IMR-90 (cell line): Measurements from ENCODE around the gene LY6G6D. TPM values are rescaled to one million over a fixed set of nuclear protein-coding genes. Genes with fewer than 3 reads are reported as not detected.

Experiments
- ATAC-seq: fragments of 200-7000 bp; cut with Tn5 transposase; 2 replicates; pipeline ENCODE4 v1.9.1; 2020; ENCODE audit warnings: low read depth, mild to moderate bottlenecking, moderate library complexity
- BruUV-seq: library from RNA; stranded (reverse); fragments of 400-500 nt; replicated peaks from 2 replicates; lab custom pipeline; 2021; lab: Mats Ljungman, UMichigan
- CTCF ChIA-PET: fragments of 300-600 bp; formaldehyde crosslinking; extraction: SDS; loops from one replicate; lab custom pipeline; 2021; ENCODE audit warnings: antibody characterized with exemption; lab: Yijun Ruan, JAX
- POLR2A ChIA-PET: fragments of 300-600 bp; sonication (Branson Sonifier 250); formaldehyde crosslinking; loops from one replicate; lab custom pipeline; 2022; ENCODE audit warnings: antibody characterized with exemption; ENCODE audit not compliant: unreplicated experiment; lab: Charles Lee
- DNase-seq: peaks from one replicate; pipeline ENCODE4 v3.0.0; 2013
- H2AFZ ChIP-seq: replicated peaks from 2 replicates; pipeline ENCODE3; 2013; ENCODE audit warnings: low read length, mild to moderate bottlenecking; ENCODE audit not compliant: poor library complexity
- H2AK5ac ChIP-seq: 2 replicates; pipeline ENCODE4 v1.6.1; 2013; ENCODE audit warnings: low read depth, low read length, inconsistent platforms
- H2AK9ac ChIP-seq: replicated peaks from 2 replicates; pipeline ENCODE3; 2013; ENCODE audit warnings: mild to moderate bottlenecking, low read depth, low read length, moderate library complexity; ENCODE audit not compliant: poor library complexity
- H2BK120ac ChIP-seq: 2 replicates; pipeline ENCODE4 v1.6.1; 2013; ENCODE audit warnings: low read depth, low read length, inconsistent platforms
- H2BK15ac ChIP-seq: 3 replicates; pipeline ENCODE4 v1.6.1; 2013; ENCODE audit warnings: low read depth, low read length, inconsistent platforms
- H2BK20ac ChIP-seq: 2 replicates; pipeline ENCODE4 v1.6.1; 2013; ENCODE audit warnings: low read depth, mild to moderate bottlenecking, inconsistent platforms, low read length, moderate library complexity
- H2BK5ac ChIP-seq: 2 replicates; pipeline ENCODE4 v1.6.1; 2013; ENCODE audit warnings: mild to moderate bottlenecking, low read depth, low read length, inconsistent platforms; ENCODE audit not compliant: poor library complexity, severe bottlenecking
- H3K14ac ChIP-seq: replicated peaks from 2 replicates; pipeline ENCODE4 v1.6.1; 2013; ENCODE audit warnings: low read depth, low read length, inconsistent platforms
- H3K18ac ChIP-seq: 2 replicates; pipeline ENCODE4 v1.6.1; 2013; ENCODE audit warnings: low read depth, low read length, control low read depth
- H3K23ac ChIP-seq: 2 replicates; pipeline ENCODE4 v1.6.1; 2013; ENCODE audit warnings: low read depth, low read length, inconsistent platforms
- H3K27ac ChIP-seq: 2 replicates; pipeline ENCODE4 v1.5.1; 2013; ENCODE audit warnings: mild to moderate bottlenecking, control low read depth, low read length; ENCODE audit not compliant: insufficient read depth
- H3K27me3 ChIP-seq: 2 replicates; pipeline ENCODE4 v1.6.1; 2013; ENCODE audit warnings: low read length; ENCODE audit not compliant: control insufficient read depth, insufficient read depth
- H3K36me3 ChIP-seq: 2 replicates; pipeline ENCODE4 v1.6.1; 2013; ENCODE audit warnings: low read length, mixed read lengths; ENCODE audit not compliant: control insufficient read depth, insufficient read depth
- H3K4ac ChIP-seq: 2 replicates; pipeline ENCODE4 v1.6.1; 2013; ENCODE audit warnings: low read depth, low read length, inconsistent platforms
- H3K4me1 ChIP-seq: 2 replicates; pipeline ENCODE4 v1.6.1; 2013; ENCODE audit warnings: low read length, mixed read lengths; ENCODE audit not compliant: control insufficient read depth, insufficient read depth
- H3K4me2 ChIP-seq: 2 replicates; pipeline ENCODE4 v1.6.1; 2013; ENCODE audit warnings: low read depth, mild to moderate bottlenecking, control low read depth, low read length, moderate library complexity
- H3K4me3 ChIP-seq: 2 replicates; pipeline ENCODE4 v1.5.1; 2013; ENCODE audit warnings: low read depth, mild to moderate bottlenecking, control low read depth, low read length, moderate library complexity; ENCODE audit not compliant: insufficient read depth
- H3K56ac ChIP-seq: 2 replicates; pipeline ENCODE4 v1.6.1; 2013; ENCODE audit warnings: low read length, inconsistent platforms; ENCODE audit not compliant: insufficient read depth; ENCODE audit errors: extremely low read depth
- H3K79me1 ChIP-seq, 2 experiments: 2 replicates each; pipeline ENCODE4 v1.6.1; 2013; ENCODE audit warnings: low read length in 2 of 2, inconsistent platforms in 1 of 2, low read depth in 1 of 2
- H3K9ac ChIP-seq: 2 replicates; pipeline ENCODE4 v1.6.1; 2013; ENCODE audit warnings: low read depth, low read length, control low read depth
- H3K9me1 ChIP-seq: 2 replicates; pipeline ENCODE4 v1.6.1; 2013; ENCODE audit warnings: low read length, inconsistent platforms; ENCODE audit not compliant: insufficient read depth
- H3K9me3 ChIP-seq: 2 replicates; pipeline ENCODE4 v1.6.1; 2013; ENCODE audit warnings: low read length; ENCODE audit not compliant: control insufficient read depth, insufficient read depth
- H4K20me1 ChIP-seq: 2 replicates; pipeline ENCODE4 v1.6.1; 2013; ENCODE audit warnings: low read length, inconsistent platforms; ENCODE audit not compliant: insufficient read depth
- H4K5ac ChIP-seq: 2 replicates; pipeline ENCODE4 v1.6.1; 2013; ENCODE audit warnings: mild to moderate bottlenecking, low read depth, low read length, control low read depth
- H4K8ac ChIP-seq, 2 experiments: 2 replicates each; pipeline ENCODE4 v1.6.1; 2013; ENCODE audit warnings: low read depth in 2 of 2, low read length in 2 of 2, control low read depth in 1 of 2, inconsistent platforms in 1 of 2
- H4K91ac ChIP-seq: 2 replicates; pipeline ENCODE4 v1.6.1; 2013; ENCODE audit warnings: low read depth, low read length, inconsistent platforms; ENCODE audit not compliant: insufficient read depth
- BHLHE40 ChIP-seq: fragments of 150-350 bp; IDR thresholded peaks from 2 replicates; pipeline ENCODE4 v1.6.1; 2016; ENCODE audit warnings: mild to moderate bottlenecking, low read depth, low read length
- CEBPB ChIP-seq: IDR thresholded peaks from 2 replicates; pipeline ENCODE4 v1.6.1; 2012; ENCODE audit warnings: low read depth, low read length, improper control_type of control experiment
- CHD1 ChIP-seq: IDR thresholded peaks from 2 replicates; pipeline ENCODE4 v1.6.1; 2012; ENCODE audit warnings: low read depth, low read length, improper control_type of control experiment
- CTCF ChIP-seq: conservative IDR thresholded peaks from 2 replicates; pipeline ENCODE4 v1.5.1; 2012; ENCODE audit warnings: mild to moderate bottlenecking, low read depth, low read length, improper control_type of control experiment
- FOS ChIP-seq: fragments of 150-350 bp; IDR thresholded peaks from 2 replicates; pipeline ENCODE4 v1.6.1; 2016; ENCODE audit warnings: low read depth, low read length
- MAFK ChIP-seq: IDR thresholded peaks from 2 replicates; pipeline ENCODE4 v1.6.1; 2012; ENCODE audit warnings: low read depth, low read length, improper control_type of control experiment
- MAZ ChIP-seq: IDR thresholded peaks from 2 replicates; pipeline ENCODE4 v1.6.1; 2012; ENCODE audit warnings: low read depth, mild to moderate bottlenecking, low read length, improper control_type of control experiment, moderate library complexity, borderline replicate concordance
- MXI1 ChIP-seq: IDR thresholded peaks from 2 replicates; pipeline ENCODE4 v1.6.1; 2012; ENCODE audit warnings: low read depth, mild to moderate bottlenecking, low read length, moderate library complexity, borderline replicate concordance
- NFE2L2 ChIP-seq: fragments of 150-350 bp; IDR thresholded peaks from 2 replicates; pipeline ENCODE4 v1.6.1; 2016; ENCODE audit warnings: low read depth, mild to moderate bottlenecking, low read length
- POLR2A ChIP-seq: IDR thresholded peaks from 2 replicates; pipeline ENCODE4 v1.6.1; 2012; ENCODE audit warnings: mild to moderate bottlenecking, low read depth, low read length
- RAD21 ChIP-seq: IDR thresholded peaks from 2 replicates; pipeline ENCODE4 v1.6.1; 2012; ENCODE audit warnings: low read length, improper control_type of control experiment
- RCOR1 ChIP-seq: IDR thresholded peaks from 2 replicates; pipeline ENCODE4 v1.6.1; 2012; ENCODE audit warnings: mild to moderate bottlenecking, low read length, improper control_type of control experiment; ENCODE audit not compliant: insufficient replicate concordance
- RFX5 ChIP-seq: IDR thresholded peaks from 2 replicates; pipeline ENCODE4 v1.8.0; 2012; ENCODE audit warnings: low read depth, mild to moderate bottlenecking, low read length, moderate library complexity
- WGBS, 2 experiments: methylation state at CpG; one replicate each; pipeline versions ENCODE4 v1.1.5 to v1.1.7; 2013; ENCODE audit warnings: missing lambda C conversion rate in 2 of 2; ENCODE audit not compliant: insufficient read length in 1 of 2; ENCODE audit errors: extremely low coverage in 2 of 2; 5-methylcytosine and 5-hydroxymethylcytosine counted together
- dilution Hi-C: fragments of 300-500 bp; cut with HindIII; formaldehyde crosslinking; loops from one replicate; pipeline ENCODE4 v1.14.3; 2018; ENCODE audit warnings: low sequenced_read_pairs; ENCODE audit not compliant: unreplicated experiment
- in situ Hi-C: fragments of 300-500 bp; cut with MboI; formaldehyde crosslinking; loops from 3 replicates; pipeline ENCODE4 v1.14.3; 2019; ENCODE audit warnings: low sequenced_read_pairs, inconsistent platforms, mixed read lengths
- intact Hi-C: fragments of 100-400 bp; cut with micrococcal nuclease; formaldehyde crosslinking; loops from 2 replicates; pipeline ENCODE4 v1.10.0; 2022
- polyA plus RNA-seq, 3 experiments: library from polyadenylated mRNA; depleted of rRNA; stranded (reverse); fragments of >200 nt; gene quantifications; 2 replicates each; pipeline ENCODE4 v1.2.3, GENCODE V29; 2012; ENCODE audit warnings: low replicate concordance in 1 of 3
- total RNA-seq: library from RNA; depleted of rRNA; stranded (reverse); fragments of >200 nt; gene quantifications from 2 replicates; pipeline ENCODE4 v1.2.3, GENCODE V29; 2012
- TF ChIP-seq, protein P1 (sequence below): fragments of 150-350 bp; IDR thresholded peaks from 2 replicates; pipeline ENCODE4 v1.6.1; 2016; ENCODE audit warnings: low read depth, mild to moderate bottlenecking, low read length, moderate library complexity, borderline replicate concordance
- TF ChIP-seq, protein P2 (sequence below): fragments of 150-350 bp; IDR thresholded peaks from 2 replicates; pipeline ENCODE4 v1.6.1; 2017; ENCODE audit warnings: mild to moderate bottlenecking, antibody characterized with exemption, low read length, low read depth

The LY6G6D gene
- total and polyA plus RNA-seq, 2 of the 4 experiments (the other 2 are of a cell fraction): not detected

- WGBS, 2 experiments: no CpG with 5 or more reads among the region's 1 CpG
- POLR2A ChIA-PET: no interaction called here
- intact Hi-C loops: no loop called here
These were observed 3.1 kb downstream of the LY6G6D start for GRCh38 chr6:31718265-31718664.

More at GRCh38 chr6:31718265-31718664, 3.1 kb downstream of the LY6G6D start:
- Histone ChIP-seq H4K8ac (no peak overlapping the region), H2BK20ac (no peak overlapping the region), H3K23ac (no peak overlapping the region; the same call in 1 of the 2 replicates), H2AK9ac (no peak overlapping the region), H4K5ac (no peak overlapping the region), H3K18ac (no peak overlapping the region), H3K4ac (no peak overlapping the region), H3K4me3 (no peak overlapping the region), H4K91ac (no peak overlapping the region), H3K36me3 (no peaks in the 10 kb centered on the region), H3K56ac (no peak overlapping the region), H2BK5ac (no peak overlapping the region), H3K4me2 (no peak overlapping the region), H4K20me1 (no peaks in the 10 kb centered on the region), H2BK120ac (no peak overlapping the region), H2AFZ (no peak overlapping the region), H3K4me1 (no peaks in the 10 kb centered on the region), H3K27ac (no peak overlapping the region), H3K79me1 (no peaks in the 10 kb centered on the region), H3K9me3 (no peaks in the 10 kb centered on the region), H2AK5ac (no peak overlapping the region), H3K9me1 (peaks cover 4% of the 10 kb centered on the region; the same call in 1 of the 2 replicates), H3K27me3 (peaks cover 18% of the 10 kb centered on the region), H3K9ac (no peak overlapping the region), H3K14ac (no peak overlapping the region), H2BK15ac (no peak overlapping the region)
- TF ChIP-seq POLR2A: no peak
- no peak for TF ChIP-seq RCOR1
- no peak for TF ChIP-seq RFX5
- TF ChIP-seq, protein P1, sequence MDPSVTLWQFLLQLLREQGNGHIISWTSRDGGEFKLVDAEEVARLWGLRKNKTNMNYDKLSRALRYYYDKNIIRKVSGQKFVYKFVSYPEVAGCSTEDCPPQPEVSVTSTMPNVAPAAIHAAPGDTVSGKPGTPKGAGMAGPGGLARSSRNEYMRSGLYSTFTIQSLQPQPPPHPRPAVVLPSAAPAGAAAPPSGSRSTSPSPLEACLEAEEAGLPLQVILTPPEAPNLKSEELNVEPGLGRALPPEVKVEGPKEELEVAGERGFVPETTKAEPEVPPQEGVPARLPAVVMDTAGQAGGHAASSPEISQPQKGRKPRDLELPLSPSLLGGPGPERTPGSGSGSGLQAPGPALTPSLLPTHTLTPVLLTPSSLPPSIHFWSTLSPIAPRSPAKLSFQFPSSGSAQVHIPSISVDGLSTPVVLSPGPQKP: no peak
- no peak for TF ChIP-seq BHLHE40
- TF ChIP-seq, protein P2, sequence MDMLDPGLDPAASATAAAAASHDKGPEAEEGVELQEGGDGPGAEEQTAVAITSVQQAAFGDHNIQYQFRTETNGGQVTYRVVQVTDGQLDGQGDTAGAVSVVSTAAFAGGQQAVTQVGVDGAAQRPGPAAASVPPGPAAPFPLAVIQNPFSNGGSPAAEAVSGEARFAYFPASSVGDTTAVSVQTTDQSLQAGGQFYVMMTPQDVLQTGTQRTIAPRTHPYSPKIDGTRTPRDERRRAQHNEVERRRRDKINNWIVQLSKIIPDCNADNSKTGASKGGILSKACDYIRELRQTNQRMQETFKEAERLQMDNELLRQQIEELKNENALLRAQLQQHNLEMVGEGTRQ: no peak
- TF ChIP-seq CHD1: no peak
- TF ChIP-seq CTCF: no peak
- no peak for TF ChIP-seq MAFK
- no peak for TF ChIP-seq CEBPB
- TF ChIP-seq MXI1: no peak
- TF ChIP-seq RAD21: no peak
- TF ChIP-seq NFE2L2: no peak
- TF ChIP-seq MAZ: no peak
- TF ChIP-seq FOS: no peak
- CTCF ChIA-PET: no interaction called here
- dilution Hi-C loops: no loop called here
- DNase-seq: no peak
- ATAC-seq: no peak
- in situ Hi-C loops: no loop called here
- no TSS peak for BruUV-seq
